HG02588 (cell line): ENCODE results near the gene TAF1A.

ENCODE experiments used
- ATAC-seq: cut with Tn5 transposase; IDR thresholded peaks from one replicate; pipeline ENCODE4 v1.9.1; 2021; ENCODE audit warnings: mild to moderate bottlenecking, moderate library complexity; ENCODE audit not compliant: unreplicated experiment

The TAF1A gene

GRCh38 chr1:222539951-222540597 lies 49.7 kb downstream of the TAF1A start:
- no peak for ATAC-seq

- no peak for ATAC-seq
Observed at GRCh38 chr1:222535455-222535854, 54.3 kb downstream of the TAF1A start.

GRCh38 chr1:222530852-222531251 lies 58.9 kb downstream of the TAF1A start:
- no peak for ATAC-seq

- ATAC-seq, result no peak
Observed at GRCh38 chr1:222529916-222530315, 59.8 kb downstream of the TAF1A start.

- no peak for ATAC-seq
Observed at GRCh38 chr1:222529181-222529580, 60.6 kb downstream of the TAF1A start.

- no peak for ATAC-seq
Observed at GRCh38 chr1:222525951-222526350, 63.8 kb downstream of the TAF1A start.

GRCh38 chr1:222523852-222524251 lies 65.9 kb downstream of the TAF1A start:
- no peak for ATAC-seq

GRCh38 chr1:222522105-222522915 lies 67.4 kb downstream of the TAF1A start:
- no peak for ATAC-seq

GRCh38 chr1:222521299-222522104 lies 68.2 kb downstream of the TAF1A start:
- no peak for ATAC-seq
